SK-N-SH treated with all-trans-retinoic acid at 6 μM for 48 hours (cell line): ENCODE results near the gene MPP2.

Source experiments
- CSDC2 ChIP-seq: fragments of 250-450 bp; sonication (Bioruptor Pico); IDR thresholded peaks from 2 replicates; pipeline ENCODE4 v1.5.0; 2020; ENCODE audit warnings: mild to moderate bottlenecking, moderate library complexity
- RARB ChIP-seq: fragments of 250-450 bp; sonication (Bioruptor Pico); IDR thresholded peaks from 2 replicates; pipeline ENCODE4 v1.8.0; 2021; ENCODE audit warnings: mild to moderate bottlenecking, moderate library complexity
- TOX ChIP-seq: fragments of 250-450 bp; sonication (Bioruptor Pico); IDR thresholded peaks from 2 replicates; pipeline ENCODE4 v1.8.0; 2021; ENCODE audit warnings: mild to moderate bottlenecking, moderate library complexity, borderline replicate concordance
- ZFP3 ChIP-seq: fragments of 250-450 bp; sonication (Bioruptor Pico); IDR thresholded peaks from 2 replicates; pipeline ENCODE4 v1.5.0; 2020; ENCODE audit warnings: mild to moderate bottlenecking, moderate library complexity
- ZFP30 ChIP-seq: fragments of 450-650 bp; formaldehyde crosslinking; IDR thresholded peaks from 2 replicates; pipeline ENCODE4 v1.5.0; 2022; ENCODE audit warnings: mild to moderate bottlenecking, moderate library complexity
- ZNF8 ChIP-seq: fragments of 450-650 bp; formaldehyde crosslinking; IDR thresholded peaks from 2 replicates; pipeline ENCODE4 v1.5.0; 2020; ENCODE audit warnings: mild to moderate bottlenecking, moderate library complexity
- TF ChIP-seq, protein P1 (sequence below): fragments of 250-450 bp; sonication (Bioruptor Pico); IDR thresholded peaks from 2 replicates; pipeline ENCODE4 v1.5.1; 2020; ENCODE audit warnings: low read depth, mild to moderate bottlenecking, moderate library complexity
- TF ChIP-seq, protein P2 (sequence below): fragments of 250-450 bp; sonication (Bioruptor Pico); IDR thresholded peaks from 2 replicates; pipeline ENCODE4 v1.8.0; 2020; ENCODE audit warnings: mild to moderate bottlenecking, moderate library complexity, borderline replicate concordance

DNA sequence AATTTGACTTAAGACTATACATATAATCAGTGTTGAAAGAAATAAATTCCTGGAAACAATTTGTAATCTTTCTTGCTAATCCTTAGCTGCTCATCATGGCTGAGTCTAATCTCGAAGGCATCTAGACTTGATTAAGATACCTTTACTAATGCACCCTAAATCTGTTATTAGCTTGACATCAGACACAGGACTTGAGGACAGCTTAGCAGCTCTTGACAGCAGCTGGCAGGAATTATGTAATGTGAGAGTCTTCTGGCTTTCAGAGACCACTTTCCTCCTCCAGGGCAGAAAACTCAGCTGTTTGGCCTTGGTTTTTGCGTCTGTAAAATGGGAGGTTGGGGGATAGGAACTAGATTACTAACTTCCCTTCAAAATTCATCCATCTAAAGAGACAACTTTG, 7.1 kb upstream of the MPP2 start:
- TF ChIP-seq ZFP3 (no peak), ZNF8 (CRISPR knock-in tag) (no peak), RARB (CRISPR knock-in tag) (no peak), CSDC2 (no peak), ZFP30 (CRISPR knock-in tag) (no peak), TOX (no peak)
- TF ChIP-seq, protein P1, sequence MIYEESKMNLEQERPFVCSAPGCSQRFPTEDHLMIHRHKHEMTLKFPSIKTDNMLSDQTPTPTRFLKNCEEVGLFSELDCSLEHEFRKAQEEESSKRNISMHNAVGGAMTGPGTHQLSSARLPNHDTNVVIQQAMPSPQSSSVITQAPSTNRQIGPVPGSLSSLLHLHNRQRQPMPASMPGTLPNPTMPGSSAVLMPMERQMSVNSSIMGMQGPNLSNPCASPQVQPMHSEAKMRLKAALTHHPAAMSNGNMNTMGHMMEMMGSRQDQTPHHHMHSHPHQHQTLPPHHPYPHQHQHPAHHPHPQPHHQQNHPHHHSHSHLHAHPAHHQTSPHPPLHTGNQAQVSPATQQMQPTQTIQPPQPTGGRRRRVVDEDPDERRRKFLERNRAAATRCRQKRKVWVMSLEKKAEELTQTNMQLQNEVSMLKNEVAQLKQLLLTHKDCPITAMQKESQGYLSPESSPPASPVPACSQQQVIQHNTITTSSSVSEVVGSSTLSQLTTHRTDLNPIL (CRISPR knock-in tag), result no peak
- TF ChIP-seq, protein P2, sequence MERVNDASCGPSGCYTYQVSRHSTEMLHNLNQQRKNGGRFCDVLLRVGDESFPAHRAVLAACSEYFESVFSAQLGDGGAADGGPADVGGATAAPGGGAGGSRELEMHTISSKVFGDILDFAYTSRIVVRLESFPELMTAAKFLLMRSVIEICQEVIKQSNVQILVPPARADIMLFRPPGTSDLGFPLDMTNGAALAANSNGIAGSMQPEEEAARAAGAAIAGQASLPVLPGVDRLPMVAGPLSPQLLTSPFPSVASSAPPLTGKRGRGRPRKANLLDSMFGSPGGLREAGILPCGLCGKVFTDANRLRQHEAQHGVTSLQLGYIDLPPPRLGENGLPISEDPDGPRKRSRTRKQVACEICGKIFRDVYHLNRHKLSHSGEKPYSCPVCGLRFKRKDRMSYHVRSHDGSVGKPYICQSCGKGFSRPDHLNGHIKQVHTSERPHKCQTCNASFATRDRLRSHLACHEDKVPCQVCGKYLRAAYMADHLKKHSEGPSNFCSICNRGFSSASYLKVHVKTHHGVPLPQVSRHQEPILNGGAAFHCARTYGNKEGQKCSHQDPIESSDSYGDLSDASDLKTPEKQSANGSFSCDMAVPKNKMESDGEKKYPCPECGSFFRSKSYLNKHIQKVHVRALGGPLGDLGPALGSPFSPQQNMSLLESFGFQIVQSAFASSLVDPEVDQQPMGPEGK, result no peak
